Upper lobe of right lung (tissue), 1 donor: ENCODE results near the gene BTG4. TPM values are rescaled to one million over a fixed set of nuclear protein-coding genes. Genes with fewer than 3 reads are reported as not detected.
A peak's percentile ranks its signal among the peaks of the same experiment; 100 is the strongest.

Source experiments
- ATAC-seq: fragments of 200-7000 bp; cut with Tn5 transposase; one replicate; pipeline ENCODE4 v1.9.1; 2020; ENCODE audit warnings: mild to moderate bottlenecking, moderate library complexity
- DNase-seq: peaks from one replicate; pipeline ENCODE4 v3.0.0-alpha.2; 2020
- H3K27ac ChIP-seq: fragments of 200-600 bp; one replicate; pipeline ENCODE4 v1.8.0; 2022
- H3K27me3 ChIP-seq: fragments of 200-600 bp; one replicate; pipeline ENCODE4 v1.8.0; 2022; ENCODE audit warnings: mild to moderate bottlenecking
- H3K36me3 ChIP-seq: fragments of 200-600 bp; one replicate; pipeline ENCODE4 v1.8.0; 2022
- H3K4me1 ChIP-seq: fragments of 200-600 bp; one replicate; pipeline ENCODE4 v1.8.0; 2022
- H3K4me3 ChIP-seq: fragments of 200-600 bp; one replicate; pipeline ENCODE4 v1.8.0; 2022; ENCODE audit warnings: mild to moderate bottlenecking
- H3K9me3 ChIP-seq: fragments of 200-600 bp; one replicate; pipeline ENCODE4 v1.8.0; 2022
- CTCF ChIP-seq: fragments of 200-600 bp; IDR thresholded peaks from one replicate; pipeline ENCODE4 v1.8.0; 2022; ENCODE audit warnings: antibody characterized with exemption
- intact Hi-C: fragments of 100-400 bp; cut with DNase I; formaldehyde crosslinking; loops from one replicate; pipeline ENCODE4 v1.11.0; 2022
- total RNA-seq: library from RNA; stranded (reverse); fragmentation: NEBNext Ultra II Directional; extraction: Animal tissue kit (Norgen Biotek cat#: 25700); gene quantifications from one replicate; pipeline ENCODE4 v1.2.1, GENCODE V29; 2021
- donor health status: DM: no; HTN: yes; CAD: no; lungs with severe emphysema.

The BTG4 gene
- total RNA-seq, 1 donor from 2014 or later: not detected

GRCh38 chr11:111532365-111532709 lies 20.2 kb upstream of the BTG4 start:
- DNase-seq (no peak), ATAC-seq (no peak)
- no peak for TF ChIP-seq CTCF
- Histone ChIP-seq H3K27ac (no peak overlapping the region), H3K36me3 (no peaks in the 10 kb centered on the region), H3K9me3 (no peaks in the 10 kb centered on the region), H3K4me1 (no peaks in the 10 kb centered on the region), H3K4me3 (no peak overlapping the region), H3K27me3 (no peaks in the 10 kb centered on the region)
- intact Hi-C loops: no loop called here

GRCh38 chr11:111531687-111532364 lies 19.6 kb upstream of the BTG4 start:
- intact Hi-C loops: no loop called here
- Histone ChIP-seq H3K27ac (no peak overlapping the region), H3K9me3 (no peaks in the 10 kb centered on the region), H3K36me3 (no peaks in the 10 kb centered on the region), H3K4me3 (no peak overlapping the region), H3K27me3 (no peaks in the 10 kb centered on the region), H3K4me1 (no peaks in the 10 kb centered on the region)
- DNase-seq: no peak
- TF ChIP-seq CTCF: no peak
- peak; percentile 57 for ATAC-seq

GRCh38 chr11:111531136-111531535 lies 18.9 kb upstream of the BTG4 start:
- ATAC-seq (no peak), DNase-seq (no peak)
- intact Hi-C loops: no loop called here
- H3K36me3 ChIP-seq: no peaks in the 10 kb centered on the region
- H3K27ac ChIP-seq: no peak overlapping the region
- no peak for TF ChIP-seq CTCF
- H3K4me3 ChIP-seq: no peak overlapping the region
- no peaks in the 10 kb centered on the region for H3K9me3 ChIP-seq
- H3K27me3 ChIP-seq: no peaks in the 10 kb centered on the region
- H3K4me1 ChIP-seq: no peaks in the 10 kb centered on the region

GRCh38 chr11:111530091-111530490 lies 17.9 kb upstream of the BTG4 start:
- ATAC-seq: no peak
- DNase-seq: no peak
- intact Hi-C loops: no loop called here
- Histone ChIP-seq H3K4me1 (no peaks in the 10 kb centered on the region), H3K4me3 (no peak overlapping the region), H3K27ac (no peak overlapping the region), H3K36me3 (no peaks in the 10 kb centered on the region), H3K9me3 (no peaks in the 10 kb centered on the region), H3K27me3 (no peaks in the 10 kb centered on the region)
- no peak for TF ChIP-seq CTCF

- DNase-seq: no peak
- no peak for TF ChIP-seq CTCF
- H3K4me1 ChIP-seq: no peaks in the 10 kb centered on the region
These were observed 16.4 kb upstream of the BTG4 start for GRCh38 chr11:111528557-111528956.

GRCh38 chr11:111527279-111527678 lies 15.1 kb upstream of the BTG4 start:
- intact Hi-C loops: no loop called here
- Histone ChIP-seq H3K4me3 (no peak overlapping the region), H3K9me3 (no peaks in the 10 kb centered on the region), H3K4me1 (no peaks in the 10 kb centered on the region), H3K27ac (no peak overlapping the region), H3K27me3 (no peaks in the 10 kb centered on the region), H3K36me3 (no peaks in the 10 kb centered on the region)
- no peak for TF ChIP-seq CTCF
- DNase-seq (no peak), ATAC-seq (no peak)

More at GRCh38 chr11:111528557-111528956, 16.4 kb upstream of the BTG4 start:
- no peak for ATAC-seq
- Histone ChIP-seq H3K36me3 (no peaks in the 10 kb centered on the region), H3K27ac (no peak overlapping the region), H3K4me3 (no peak overlapping the region), H3K27me3 (no peaks in the 10 kb centered on the region), H3K9me3 (no peaks in the 10 kb centered on the region)
- intact Hi-C loops: no loop called here
